Glutamatergic neuron (in vitro differentiated cells): Measurements from ENCODE around the gene ZNF101. TPM values are rescaled to one million over a fixed set of nuclear protein-coding genes. Genes with fewer than 3 reads are reported as not detected.

Experiments used
- DNase-seq: peaks from one replicate; pipeline ENCODE4 v3.0.0; 2022
- H3K27ac Mint-ChIP-seq: one replicate; pipeline ENCODE4 v1.8.0; 2020; ENCODE audit warnings: mild to moderate bottlenecking, mixed read lengths, inconsistent platforms; ENCODE audit not compliant: unreplicated experiment
- H3K27me3 Mint-ChIP-seq: one replicate; pipeline ENCODE4 v1.8.0; 2020; ENCODE audit warnings: mild to moderate bottlenecking, moderate library complexity, mixed read lengths, inconsistent platforms; ENCODE audit not compliant: unreplicated experiment
- H3K36me3 Mint-ChIP-seq: one replicate; pipeline ENCODE4 v1.8.0; 2020; ENCODE audit warnings: mild to moderate bottlenecking, mixed read lengths, inconsistent platforms; ENCODE audit not compliant: unreplicated experiment
- H3K4me1 Mint-ChIP-seq: one replicate; pipeline ENCODE4 v1.8.0; 2020; ENCODE audit warnings: mild to moderate bottlenecking, low read depth, mixed read lengths, inconsistent platforms; ENCODE audit not compliant: unreplicated experiment
- H3K4me3 Mint-ChIP-seq: one replicate; pipeline ENCODE4 v1.8.0; 2020; ENCODE audit warnings: mild to moderate bottlenecking, mixed read lengths, inconsistent platforms; ENCODE audit not compliant: unreplicated experiment
- H3K9me3 Mint-ChIP-seq: one replicate; pipeline ENCODE4 v1.8.0; 2020; ENCODE audit warnings: mild to moderate bottlenecking, moderate library complexity, mixed read lengths, inconsistent platforms; ENCODE audit not compliant: unreplicated experiment
- total RNA-seq: library from RNA; stranded (reverse); fragmentation: NEBNext Ultra II Directional; extraction: Animal tissue kit (Norgen Biotek cat#: 25700); gene quantifications from one replicate; pipeline ENCODE4 v1.2.1, GENCODE V29; 2021; ENCODE audit not compliant: unreplicated experiment
- TF ChIP-seq, protein P1 (sequence below): fragments of 200-600 bp; sonication (generic); IDR thresholded peaks from one replicate; pipeline ENCODE4 v1.5.0; 2021; ENCODE audit not compliant: partially characterized antibody, unreplicated experiment

Gene ZNF101
- total RNA-seq, 1 donor from 2014 or later, result 8.0 TPM

DNA sequence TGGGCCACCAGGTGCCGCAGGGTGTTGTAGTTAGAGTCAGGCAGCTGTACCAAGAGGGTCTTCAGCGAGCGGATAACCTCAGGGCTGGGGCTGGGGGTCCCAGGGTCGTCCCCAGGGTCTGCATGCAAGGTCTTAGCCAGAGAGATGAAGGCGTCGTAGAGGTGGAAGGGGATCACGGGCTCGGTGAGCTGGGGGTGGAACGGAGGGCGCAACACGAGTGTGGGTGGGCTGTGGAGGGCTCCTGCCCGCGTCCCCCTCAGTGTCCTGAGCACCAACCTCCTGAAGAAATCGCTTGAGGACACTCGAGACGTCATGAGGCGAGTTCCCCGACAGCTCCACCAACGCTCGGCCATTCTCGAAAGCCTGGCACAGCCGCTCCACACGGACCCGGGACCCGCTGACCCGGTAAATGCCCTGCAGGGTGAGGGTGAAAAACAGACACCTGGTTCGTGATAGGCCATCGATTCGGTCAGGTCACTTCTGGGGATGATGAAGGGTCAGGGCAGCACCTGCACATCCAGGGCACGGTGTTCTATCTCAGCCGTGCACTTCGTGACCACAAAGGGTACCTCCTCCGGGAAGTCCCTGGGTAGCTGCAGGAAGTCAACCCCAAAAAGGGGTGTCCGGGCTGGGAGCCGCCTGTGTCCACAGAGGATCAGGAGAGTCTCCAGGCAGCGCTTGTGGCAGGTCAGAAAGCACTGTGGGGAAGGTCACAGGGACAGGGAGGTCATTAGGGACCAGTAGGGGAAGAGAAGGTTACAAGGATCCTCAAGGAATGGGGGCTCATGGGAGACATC, 33.9 kb upstream of the ZNF101 start:
- H3K9me3 Mint-ChIP-seq, result peaks cover 10% of the 10 kb centered on the region
- DNase-seq, result no peak
- H3K27ac Mint-ChIP-seq, result peak overlapping the region; percentile 17
- peaks cover 21% of the 10 kb centered on the region for H3K36me3 Mint-ChIP-seq
- TF ChIP-seq, protein P1, sequence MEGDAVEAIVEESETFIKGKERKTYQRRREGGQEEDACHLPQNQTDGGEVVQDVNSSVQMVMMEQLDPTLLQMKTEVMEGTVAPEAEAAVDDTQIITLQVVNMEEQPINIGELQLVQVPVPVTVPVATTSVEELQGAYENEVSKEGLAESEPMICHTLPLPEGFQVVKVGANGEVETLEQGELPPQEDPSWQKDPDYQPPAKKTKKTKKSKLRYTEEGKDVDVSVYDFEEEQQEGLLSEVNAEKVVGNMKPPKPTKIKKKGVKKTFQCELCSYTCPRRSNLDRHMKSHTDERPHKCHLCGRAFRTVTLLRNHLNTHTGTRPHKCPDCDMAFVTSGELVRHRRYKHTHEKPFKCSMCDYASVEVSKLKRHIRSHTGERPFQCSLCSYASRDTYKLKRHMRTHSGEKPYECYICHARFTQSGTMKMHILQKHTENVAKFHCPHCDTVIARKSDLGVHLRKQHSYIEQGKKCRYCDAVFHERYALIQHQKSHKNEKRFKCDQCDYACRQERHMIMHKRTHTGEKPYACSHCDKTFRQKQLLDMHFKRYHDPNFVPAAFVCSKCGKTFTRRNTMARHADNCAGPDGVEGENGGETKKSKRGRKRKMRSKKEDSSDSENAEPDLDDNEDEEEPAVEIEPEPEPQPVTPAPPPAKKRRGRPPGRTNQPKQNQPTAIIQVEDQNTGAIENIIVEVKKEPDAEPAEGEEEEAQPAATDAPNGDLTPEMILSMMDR, result no peak
- no peak overlapping the region for H3K4me3 Mint-ChIP-seq
- peaks cover 7% of the 10 kb centered on the region for H3K4me1 Mint-ChIP-seq
- H3K27me3 Mint-ChIP-seq, result peaks cover 11% of the 10 kb centered on the region

DNA sequence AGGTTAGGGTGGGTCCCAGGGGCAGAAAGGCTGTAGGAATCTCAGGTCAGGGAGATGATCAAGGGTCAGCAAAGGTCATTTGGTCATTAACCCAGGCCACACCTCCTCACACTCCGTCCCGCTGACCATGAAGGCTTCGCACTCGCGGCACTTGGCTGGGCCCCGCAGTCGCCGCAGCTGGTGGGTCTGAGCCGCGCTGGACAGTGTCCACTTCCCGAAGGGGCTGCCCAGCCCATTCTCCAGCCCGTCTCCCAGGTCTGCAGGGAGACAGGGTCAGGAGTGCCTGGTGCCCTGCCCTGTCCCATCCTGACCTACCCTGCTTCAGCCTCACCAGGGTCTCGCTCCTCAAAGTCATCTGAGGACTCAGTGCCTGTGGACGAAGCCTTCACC, 33.3 kb upstream of the ZNF101 start:
- Mint-ChIP-seq H3K4me1 (peaks cover 7% of the 10 kb centered on the region), H3K4me3 (no peak overlapping the region), H3K9me3 (peaks cover 13% of the 10 kb centered on the region), H3K36me3 (peaks cover 21% of the 10 kb centered on the region), H3K27me3 (peaks cover 11% of the 10 kb centered on the region), H3K27ac (no peak overlapping the region)
- TF ChIP-seq, protein P1, result no peak
- DNase-seq, result no peak

DNA sequence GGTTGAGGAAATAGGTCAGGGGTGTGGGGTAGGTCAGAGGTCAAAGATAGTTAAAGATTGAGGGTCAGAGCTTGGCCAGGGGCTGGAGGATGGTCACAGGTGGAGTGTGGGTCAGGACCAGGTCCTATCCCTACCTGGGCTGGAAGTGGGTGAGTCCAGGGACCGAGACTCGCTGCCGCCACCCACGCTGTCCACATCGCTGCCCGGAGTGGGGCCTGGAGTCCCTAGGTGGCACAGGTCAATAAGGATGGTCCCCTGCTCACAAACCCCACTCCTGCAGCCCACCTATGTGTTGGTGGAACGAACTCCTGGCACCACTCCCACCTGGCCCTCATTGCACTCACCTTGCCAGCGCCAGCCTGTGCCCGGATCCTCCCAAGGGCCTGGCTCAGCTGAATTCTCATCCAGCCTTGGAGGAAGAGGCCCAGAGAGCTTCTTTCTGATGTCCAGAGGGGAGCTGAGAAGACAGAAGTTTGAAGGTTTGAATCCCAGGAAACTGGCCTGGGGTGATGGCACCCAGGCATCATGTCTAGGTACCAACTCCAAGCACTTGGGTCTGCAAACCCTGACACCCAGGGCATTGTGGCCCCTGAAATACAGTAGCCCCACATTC, 32.0 kb upstream of the ZNF101 start:
- Mint-ChIP-seq H3K9me3 (peaks cover 13% of the 10 kb centered on the region), H3K36me3 (peaks cover 21% of the 10 kb centered on the region), H3K27me3 (peaks cover 11% of the 10 kb centered on the region), H3K4me1 (peaks cover 7% of the 10 kb centered on the region), H3K4me3 (no peak overlapping the region), H3K27ac (no peak overlapping the region)
- TF ChIP-seq, protein P1, result no peak
- DNase-seq, result no peak

DNA sequence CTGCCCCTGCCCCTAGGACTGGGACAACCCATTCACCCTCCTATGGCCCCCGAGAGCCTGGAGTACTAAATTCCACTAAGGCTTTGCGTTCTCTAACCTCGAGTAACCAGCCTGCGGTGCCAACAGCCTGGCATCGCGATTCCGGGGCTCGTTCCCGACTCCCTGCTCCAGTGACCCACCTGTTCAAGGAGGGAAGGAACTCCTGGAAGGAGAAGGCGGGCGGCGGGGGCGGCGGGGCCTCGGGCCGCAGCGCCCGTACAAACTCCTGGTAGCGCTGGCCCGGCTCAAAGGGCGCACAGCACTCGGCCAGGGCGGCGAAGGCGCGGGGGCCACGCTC, 31.5 kb upstream of the ZNF101 start:
- DNase-seq, result no peak
- TF ChIP-seq, protein P1, result no peak
- Mint-ChIP-seq H3K4me1 (peaks cover 10% of the 10 kb centered on the region), H3K27me3 (peaks cover 14% of the 10 kb centered on the region), H3K9me3 (peaks cover 17% of the 10 kb centered on the region), H3K4me3 (no peak overlapping the region), H3K36me3 (peaks cover 21% of the 10 kb centered on the region), H3K27ac (no peak overlapping the region)

DNA sequence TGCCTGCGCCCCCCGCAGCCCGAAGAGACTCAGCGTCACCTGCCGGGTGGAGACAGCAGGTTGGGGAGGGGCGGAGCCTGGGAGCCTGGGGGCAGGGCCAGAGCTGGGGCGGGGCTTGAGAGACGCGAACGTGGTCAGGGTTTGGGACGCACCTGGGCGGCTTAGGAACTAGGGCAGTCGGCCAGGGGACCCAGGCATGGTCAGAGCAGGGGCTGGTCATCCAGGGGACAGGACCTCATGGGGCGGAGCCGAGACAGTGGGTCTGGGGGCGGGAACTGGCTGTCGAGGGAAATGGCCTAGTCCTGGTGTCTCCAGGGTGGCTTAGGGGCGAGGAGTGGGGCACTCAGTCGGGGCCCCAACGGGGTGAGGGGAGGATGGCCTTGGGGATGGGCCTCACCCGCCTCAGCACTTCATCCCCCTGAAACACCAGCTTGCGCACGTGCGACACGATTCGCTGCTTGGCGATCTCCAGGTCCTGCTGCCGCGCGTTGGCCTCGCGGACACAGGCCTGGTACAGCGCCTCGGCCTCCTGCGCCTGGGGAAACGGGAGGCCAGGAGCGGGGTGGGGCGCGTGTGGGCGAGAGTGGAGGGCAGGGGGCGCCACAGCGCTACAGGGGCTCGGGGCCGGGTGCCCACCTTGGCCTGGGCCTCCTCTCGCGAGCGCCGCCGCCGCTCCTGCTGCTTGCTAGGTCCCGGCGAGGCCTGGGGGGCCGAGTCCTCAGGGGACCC, 31.0 kb upstream of the ZNF101 start:
- Mint-ChIP-seq H3K27ac (no peak overlapping the region), H3K4me3 (no peak overlapping the region), H3K4me1 (peaks cover 16% of the 10 kb centered on the region), H3K9me3 (peaks cover 21% of the 10 kb centered on the region), H3K27me3 (peaks cover 18% of the 10 kb centered on the region), H3K36me3 (peaks cover 19% of the 10 kb centered on the region)
- TF ChIP-seq, protein P1, result no peak
- no peak for DNase-seq
